HG03045 (cell line): ENCODE results near the gene SLC2A6.

Experiments used
- ATAC-seq: cut with Tn5 transposase; IDR thresholded peaks from one replicate; pipeline ENCODE4 v1.9.1; 2021; ENCODE audit warnings: mild to moderate bottlenecking, moderate library complexity; ENCODE audit not compliant: unreplicated experiment

Gene SLC2A6

DNA sequence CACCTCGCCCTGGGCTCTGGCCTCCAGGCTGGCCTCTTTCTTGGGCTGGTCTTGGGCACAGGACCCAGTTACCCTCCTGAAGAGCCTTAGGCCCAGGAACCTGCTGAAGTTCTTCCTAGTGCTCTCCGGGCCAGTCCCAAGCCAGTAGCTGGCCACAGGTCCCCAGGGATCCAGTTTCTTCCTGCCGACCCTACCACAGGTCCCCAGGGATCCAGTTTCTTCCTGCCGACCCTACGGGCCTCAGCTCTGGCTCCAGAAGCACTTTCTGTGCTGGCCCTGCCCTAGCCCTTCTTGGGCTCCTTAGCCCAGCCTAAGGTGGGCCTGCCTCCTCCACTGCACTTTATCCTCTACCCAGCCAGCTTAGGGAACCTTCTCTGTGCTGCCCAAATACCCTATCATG is 37.3 kb downstream of the SLC2A6 start:
- ATAC-seq, result no peak

DNA sequence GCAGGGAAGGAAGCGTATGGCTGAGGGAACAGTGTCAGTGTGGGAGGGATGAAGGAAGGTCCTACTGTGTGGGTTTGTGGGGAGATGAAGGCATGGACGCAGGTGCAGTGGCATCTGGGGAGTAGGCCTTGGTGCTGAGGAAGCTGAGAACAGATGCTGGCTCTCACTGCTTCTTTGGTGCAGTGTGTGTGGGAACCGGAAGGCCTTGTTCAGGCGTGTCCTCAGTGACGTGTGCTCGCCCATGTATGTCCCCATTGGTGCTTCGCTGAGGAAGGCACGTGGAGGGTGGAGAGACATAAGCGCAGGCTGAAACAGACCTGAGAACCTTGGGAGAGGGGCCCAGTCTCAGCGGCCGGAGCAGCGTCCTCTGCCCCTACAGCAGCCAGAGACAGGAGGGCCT is 38.0 kb downstream of the SLC2A6 start:
- ATAC-seq, result no peak

DNA sequence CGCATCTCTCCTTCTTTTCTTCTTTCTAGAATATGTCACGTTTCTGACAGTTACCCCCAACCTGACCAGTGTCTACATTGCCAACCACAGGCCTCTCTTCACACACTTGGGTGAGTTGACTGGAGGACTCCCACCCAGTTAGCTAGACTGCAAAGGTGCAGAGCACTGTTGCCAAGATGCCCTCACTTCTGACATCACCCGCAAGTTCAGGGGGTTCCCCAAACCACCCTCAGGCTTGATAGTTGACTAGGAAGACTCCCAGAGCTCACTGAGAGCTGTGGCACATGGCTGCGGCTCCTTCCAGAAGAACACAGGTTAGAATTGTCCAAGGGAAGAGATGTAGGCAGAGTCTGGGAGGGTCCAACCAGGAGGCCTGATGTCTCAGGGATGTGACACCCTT is 39.6 kb downstream of the SLC2A6 start:
- ATAC-seq, result no peak

DNA sequence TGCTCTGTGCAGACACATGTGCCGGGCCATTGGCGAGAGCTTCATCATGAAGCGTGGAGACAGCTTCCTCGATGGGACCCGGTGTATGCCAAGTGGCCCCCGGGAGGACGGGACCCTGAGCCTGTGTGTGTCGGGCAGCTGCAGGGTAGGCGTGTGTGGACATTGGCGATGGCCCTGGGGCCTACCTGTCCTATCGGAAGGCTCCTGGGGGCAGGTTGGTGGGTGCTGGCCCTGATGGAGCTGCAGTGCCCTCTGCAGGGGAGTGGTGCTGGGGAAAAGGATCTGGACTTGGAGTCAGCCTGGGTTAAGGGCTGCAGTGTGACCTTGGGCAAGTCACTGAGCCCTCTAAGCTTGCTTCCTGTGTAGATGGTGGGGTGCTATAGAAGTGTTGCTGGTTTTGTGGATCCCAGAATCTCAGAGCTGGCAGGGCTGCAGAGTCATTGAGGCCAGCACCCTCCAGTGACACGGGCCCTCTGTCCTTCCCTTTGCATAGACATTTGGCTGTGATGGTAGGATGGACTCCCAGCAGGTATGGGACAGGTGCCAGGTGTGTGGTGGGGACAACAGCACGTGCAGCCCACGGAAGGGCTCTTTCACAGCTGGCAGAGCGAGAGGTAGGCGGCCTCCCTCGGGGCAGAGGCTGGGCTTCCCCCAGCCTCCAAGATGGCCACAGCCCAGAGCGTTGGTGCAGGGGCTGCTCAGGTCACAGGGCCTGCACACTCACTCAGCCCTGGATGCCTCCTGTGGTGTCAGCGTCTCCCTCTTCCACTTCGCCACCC is 41.0 kb downstream of the SLC2A6 start:
- ATAC-seq, result no peak

DNA sequence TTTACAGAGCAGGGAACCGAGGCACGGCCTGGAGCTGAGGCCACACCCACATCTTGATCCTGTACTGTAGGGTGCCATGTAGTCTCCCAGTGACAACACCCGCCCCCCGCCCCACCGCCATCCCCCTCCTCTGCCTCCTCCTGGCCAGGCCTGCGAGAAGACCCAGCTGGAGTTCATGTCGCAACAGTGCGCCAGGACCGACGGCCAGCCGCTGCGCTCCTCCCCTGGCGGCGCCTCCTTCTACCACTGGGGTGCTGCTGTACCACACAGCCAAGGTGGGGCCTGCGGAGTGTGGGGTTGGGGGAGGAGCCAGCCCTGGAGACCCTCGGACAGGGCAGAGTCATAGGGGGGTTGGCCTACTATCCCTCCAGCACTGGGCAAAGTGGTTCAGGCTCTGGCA is 42.2 kb downstream of the SLC2A6 start:
- no peak for ATAC-seq

DNA sequence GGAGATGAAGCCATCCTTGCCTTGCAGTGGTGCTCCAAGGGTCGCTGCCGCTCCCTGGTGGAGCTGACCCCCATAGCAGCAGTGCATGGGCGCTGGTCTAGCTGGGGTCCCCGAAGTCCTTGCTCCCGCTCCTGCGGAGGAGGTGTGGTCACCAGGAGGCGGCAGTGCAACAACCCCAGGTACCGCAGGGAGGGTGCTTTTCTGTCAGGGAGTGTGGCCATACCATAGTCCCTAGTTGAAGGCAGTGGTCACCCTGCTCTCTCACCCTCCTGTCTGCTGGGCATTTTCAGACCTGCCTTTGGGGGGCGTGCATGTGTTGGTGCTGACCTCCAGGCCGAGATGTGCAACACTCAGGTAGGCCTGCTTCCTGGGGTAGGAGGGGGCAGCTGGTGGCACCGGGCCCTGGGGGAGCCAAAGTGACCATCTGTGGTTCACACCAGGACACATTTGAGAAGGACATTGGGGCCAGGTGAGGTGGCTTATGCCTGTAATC is 45.5 kb downstream of the SLC2A6 start:
- no peak for ATAC-seq

DNA sequence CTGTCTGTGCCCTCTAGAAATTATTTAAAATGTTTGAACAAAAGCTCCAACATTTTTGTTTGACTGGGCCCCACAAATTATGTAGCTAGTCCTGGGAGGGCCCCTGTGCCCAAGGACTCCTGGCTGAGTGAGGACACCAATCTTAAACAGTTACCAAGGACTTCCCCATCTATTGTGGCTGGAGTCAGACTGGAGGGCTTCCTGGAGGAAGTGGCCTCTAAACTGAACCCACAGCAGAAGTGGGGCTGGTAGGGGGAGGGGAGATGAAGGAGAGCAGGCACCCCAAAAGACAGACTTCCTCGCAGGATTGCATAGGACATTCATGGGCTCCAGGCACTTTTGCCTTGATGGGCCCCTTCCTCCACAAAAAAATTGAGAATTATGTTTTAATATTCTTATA is 48.7 kb downstream of the SLC2A6 start:
- no peak for ATAC-seq

DNA sequence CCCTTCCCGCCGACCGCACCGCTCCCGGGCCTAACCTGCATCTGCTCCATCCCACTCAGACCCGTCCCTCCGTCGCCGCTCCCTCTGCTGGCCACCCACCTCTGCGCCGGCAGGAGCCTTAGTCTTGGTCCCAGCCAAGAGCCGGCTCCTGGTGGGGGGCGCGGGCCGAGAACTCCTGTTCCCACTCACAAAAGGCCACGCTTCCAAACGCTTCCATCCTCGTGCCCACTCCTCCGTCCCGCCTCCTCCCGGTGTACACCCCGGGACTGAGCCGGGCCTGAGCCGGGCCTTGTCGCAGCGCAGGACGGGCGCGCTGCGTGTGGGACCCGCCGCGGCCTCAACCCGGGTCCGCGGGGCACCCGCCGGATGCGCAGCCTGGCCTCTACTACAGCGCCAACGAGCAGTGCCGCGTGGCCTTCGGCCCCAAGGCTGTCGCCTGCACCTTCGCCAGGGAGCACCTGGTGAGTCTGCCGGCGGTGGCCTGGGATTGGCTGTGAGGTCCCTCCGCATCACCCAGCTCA is 49.2 kb downstream of the SLC2A6 start:
- ATAC-seq, result no peak

DNA sequence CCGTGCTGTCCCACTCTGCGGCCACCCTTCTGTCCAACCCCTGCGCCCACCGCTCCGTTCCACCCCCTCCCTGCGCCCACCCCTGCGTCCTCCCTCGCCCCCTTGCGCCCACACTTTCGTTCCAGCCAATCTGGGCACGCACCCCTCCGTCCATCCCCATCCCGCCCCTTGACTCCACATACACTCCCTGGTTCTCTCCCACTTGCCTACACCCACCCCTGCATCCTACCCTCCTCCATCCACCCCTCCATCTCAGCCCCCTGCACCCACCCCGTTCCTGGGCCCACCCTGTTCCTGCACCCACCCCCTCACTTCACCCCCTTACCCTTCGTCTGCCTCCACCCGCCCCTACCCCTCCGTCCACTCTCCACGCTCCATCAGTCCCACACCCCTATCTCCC is 49.7 kb downstream of the SLC2A6 start:
- ATAC-seq, result no peak

DNA sequence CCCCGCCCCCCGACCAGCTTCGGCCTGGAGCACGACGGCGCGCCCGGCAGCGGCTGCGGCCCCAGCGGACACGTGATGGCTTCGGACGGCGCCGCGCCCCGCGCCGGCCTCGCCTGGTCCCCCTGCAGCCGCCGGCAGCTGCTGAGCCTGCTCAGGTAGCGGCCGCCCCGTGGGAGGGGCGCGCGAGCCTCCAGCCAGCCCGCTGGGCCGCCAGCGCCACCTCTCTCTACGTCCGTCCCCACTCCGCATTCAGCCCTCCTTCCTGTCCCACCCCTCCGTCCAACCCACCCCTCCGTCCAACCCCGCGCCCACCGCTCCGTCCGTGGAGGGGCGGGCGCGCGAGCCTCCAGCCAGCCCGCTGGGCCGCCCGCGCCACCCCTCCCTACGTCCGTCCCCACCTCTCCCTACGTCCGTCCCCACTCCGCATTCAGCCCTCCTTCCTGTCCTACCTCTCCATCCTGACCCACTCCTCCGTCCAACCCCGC is 50.2 kb downstream of the SLC2A6 start:
- ATAC-seq, result no peak

DNA sequence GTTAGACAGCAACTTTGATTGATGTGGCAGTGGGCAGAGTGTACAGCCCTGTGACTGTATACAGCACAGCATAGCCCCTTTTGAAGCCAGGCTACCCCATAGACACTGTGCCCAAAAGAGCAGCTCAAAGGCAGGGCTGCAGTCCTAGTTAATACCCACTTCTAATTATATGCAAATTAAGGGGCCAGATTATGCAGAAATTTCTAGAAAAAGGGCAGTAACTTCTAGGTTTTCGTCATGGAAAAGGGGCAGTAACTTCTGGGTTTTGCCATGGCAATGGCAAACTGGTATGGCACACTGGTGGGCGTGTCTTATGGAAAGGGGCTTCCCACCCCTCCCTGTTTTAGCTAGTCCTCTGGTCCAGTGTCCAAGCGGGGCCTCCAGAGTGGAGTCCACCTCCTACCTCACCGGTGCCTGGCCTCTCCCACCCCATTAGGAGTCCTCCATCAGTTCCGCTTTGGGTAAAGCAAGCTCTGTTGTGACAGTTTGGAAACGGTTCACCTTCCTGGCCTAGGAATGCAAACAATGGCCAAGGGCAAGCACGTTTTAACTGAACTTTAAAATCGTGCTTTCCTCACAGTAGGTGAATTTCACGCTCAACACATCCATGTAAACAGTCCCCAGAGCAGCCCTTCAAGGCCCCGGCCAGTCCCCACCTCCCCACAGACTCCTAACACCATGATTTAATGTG is 51.1 kb downstream of the SLC2A6 start:
- ATAC-seq, result no peak

DNA sequence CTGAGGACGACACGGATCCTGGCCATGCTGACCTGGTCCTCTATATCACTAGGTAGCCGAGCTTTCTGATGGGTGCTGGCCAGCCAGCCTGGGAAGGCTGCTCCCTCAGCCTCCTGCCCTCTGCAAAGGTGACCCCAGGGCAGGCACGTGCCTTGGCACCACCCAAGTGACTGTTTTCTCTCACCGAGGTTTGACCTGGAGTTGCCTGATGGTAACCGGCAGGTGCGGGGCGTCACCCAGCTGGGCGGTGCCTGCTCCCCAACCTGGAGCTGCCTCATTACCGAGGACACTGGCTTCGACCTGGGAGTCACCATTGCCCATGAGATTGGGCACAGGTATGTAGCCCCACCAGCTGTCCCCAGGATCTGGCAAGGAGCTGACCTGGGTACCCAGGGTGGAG is 52.9 kb downstream of the SLC2A6 start:
- ATAC-seq, result no peak

DNA sequence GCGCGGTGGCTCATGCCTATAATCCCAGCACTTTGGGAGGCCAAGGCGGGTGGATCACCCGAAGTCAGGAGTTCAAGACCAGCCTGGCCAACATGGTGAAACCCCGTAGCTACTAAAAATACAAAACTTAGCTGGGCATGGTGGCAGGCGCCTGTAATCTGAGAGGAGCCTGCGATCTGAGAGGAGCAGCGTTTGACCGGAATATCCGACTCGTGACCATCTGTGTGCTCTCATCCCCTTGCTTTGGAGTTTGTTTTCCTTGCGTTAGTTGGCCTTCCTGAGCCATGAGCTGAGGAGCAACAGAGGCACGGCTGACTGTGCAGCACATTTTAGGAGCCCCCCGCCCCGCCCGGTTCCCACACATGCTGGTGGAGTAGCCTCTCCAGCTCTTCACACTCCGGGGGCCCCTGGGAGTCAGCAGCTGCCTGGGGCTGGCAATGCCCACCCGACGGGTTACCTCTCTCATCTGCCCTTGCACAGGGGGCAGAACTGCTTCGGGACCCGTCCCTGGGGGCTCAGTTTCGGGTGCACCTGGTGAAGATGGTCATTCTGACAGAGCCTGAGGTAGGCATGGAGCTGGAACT is 53.8 kb downstream of the SLC2A6 start:
- no peak for ATAC-seq

DNA sequence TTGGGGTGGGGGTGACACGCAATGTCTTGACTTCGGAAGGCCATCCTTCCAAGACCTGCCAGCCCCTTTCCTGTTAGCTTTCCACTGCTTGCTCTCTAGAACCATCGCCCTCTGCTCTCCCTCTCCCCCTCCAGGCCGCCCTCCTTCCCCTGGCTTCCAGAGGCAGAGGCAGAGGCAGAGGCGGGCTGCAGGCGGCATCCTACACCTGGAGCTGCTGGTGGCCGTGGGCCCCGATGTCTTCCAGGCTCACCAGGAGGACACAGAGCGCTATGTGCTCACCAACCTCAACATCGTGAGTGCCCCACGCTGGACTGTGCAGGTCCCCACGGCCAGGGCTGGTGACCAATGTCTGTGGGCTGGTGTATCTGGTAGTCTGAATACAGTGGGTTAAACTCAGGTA is 54.7 kb downstream of the SLC2A6 start:
- ATAC-seq, result no peak

DNA sequence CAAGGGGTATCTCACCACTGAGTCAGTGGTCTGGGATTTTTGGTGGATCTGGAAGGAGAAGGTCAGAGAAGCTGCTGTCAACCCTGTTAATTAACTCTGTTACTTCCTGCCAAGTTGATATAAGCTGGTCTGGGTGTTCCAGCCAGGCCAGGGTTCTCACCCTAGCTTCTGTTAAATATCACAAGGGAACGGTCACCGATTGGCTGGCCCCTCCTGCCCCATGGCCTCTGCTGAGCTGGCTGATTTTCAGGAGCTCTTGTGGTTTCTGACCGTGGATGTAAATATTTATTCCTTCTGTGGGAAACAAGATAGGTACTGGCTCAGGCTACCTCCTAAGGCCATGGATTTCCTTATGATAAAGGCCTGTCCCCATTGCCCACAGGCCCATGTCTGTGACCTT is 55.7 kb downstream of the SLC2A6 start:
- no peak for ATAC-seq

DNA sequence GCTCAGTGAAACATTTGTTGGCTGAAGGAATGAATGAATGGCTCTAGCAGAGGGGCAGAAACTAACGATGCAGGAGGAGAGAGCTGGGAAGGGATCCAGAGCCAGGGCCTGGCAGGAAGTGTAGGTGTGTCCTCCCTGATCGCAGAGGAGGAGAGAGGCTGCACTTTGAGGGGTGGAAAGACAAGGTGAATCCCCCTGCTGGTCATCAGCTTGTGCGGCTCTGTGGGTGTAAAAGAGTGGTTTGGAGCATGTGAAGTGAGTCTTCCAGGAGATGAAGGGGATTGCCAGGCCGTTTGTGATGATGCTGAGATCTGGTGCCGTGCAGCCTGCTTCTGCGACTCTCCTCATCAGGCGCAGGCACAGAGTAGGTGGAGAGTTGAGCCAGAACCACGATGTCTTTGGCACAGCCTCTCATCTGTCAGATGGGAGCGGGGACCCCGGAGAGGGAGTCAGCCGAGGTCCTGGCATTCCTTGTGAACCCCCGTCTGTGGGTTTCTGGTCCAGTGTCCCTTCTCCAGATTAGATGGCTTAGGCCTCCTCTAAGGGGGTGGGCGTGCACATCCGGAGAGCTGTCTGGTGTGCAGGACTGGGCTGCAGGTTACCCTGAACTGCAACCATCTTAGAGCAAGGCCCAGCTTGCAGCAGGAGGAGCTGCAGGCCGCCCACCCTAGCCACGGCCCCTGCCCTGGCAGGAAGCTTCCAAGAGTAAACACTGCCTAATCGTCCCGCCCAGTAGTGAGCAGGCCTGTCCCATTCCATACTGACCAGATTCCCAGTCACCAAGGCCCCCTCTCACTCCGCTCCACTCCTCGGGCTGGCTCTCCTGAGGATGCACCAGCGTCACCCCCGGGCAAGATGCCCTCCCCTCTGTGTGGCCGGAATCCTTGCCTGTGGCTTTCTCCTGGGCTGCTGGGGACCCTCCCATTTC is 57.0 kb downstream of the SLC2A6 start, which contains the start of gene ADAMTS13:
Gene ADAMTS13 (plus strand): TSS at position 753 of the 928 bp plus-strand sequence. CDS start 77 bp downstream, at position 830.
- no peak for ATAC-seq
